ENCODE data around the gene MPRIP. TPM values are rescaled to one million over a fixed set of nuclear protein-coding genes. Genes with fewer than 3 reads are reported as not detected.

MPRIP gene
- polyA plus RNA-seq, 1 donor from 2014 or later: 47.3 TPM

- Histone ChIP-seq H3K9me2 (ENCODE audit: insufficient read depth, low read length) (no peaks in the 10 kb centered on the region), H3K9ac (ENCODE audit: low read length) (no peak overlapping the region), H2AFZ (ENCODE audit: low read depth, low read length) (no peak overlapping the region)
These were observed 16.1 kb upstream of the MPRIP start for GRCh38 chr17:17026163-17026562.

GRCh38 chr17:17027442-17028058 is 14.7 kb upstream of the MPRIP start:
- H3K4me2 ChIP-seq (ENCODE audit: low read length): no peak overlapping the region
- no peaks in the 10 kb centered on the region for H3K27me3 ChIP-seq (ENCODE audit: insufficient read depth, low read depth, low read length)
- H3K4me3 ChIP-seq (ENCODE audit: low read length): no peak overlapping the region
- no peaks in the 10 kb centered on the region for H3K36me3 ChIP-seq (ENCODE audit: insufficient read depth, low read length)
- no peaks in the 10 kb centered on the region for H4K20me1 ChIP-seq (ENCODE audit: insufficient read depth)
- H3F3A ChIP-seq (ENCODE audit: insufficient read depth, low read length, poor library complexity, severe bottlenecking): no peaks in the 10 kb centered on the region
- no peaks in the 10 kb centered on the region for H3K79me2 ChIP-seq (replicated peaks; ENCODE audit: insufficient read depth, low read length)
- H2AFZ ChIP-seq (ENCODE audit: low read depth, low read length): no peak overlapping the region
- no peak overlapping the region for H3K27ac ChIP-seq (ENCODE audit: low read length)
- no peaks in the 10 kb centered on the region for H3K9me3 ChIP-seq (ENCODE audit: low read length)
- H3K9ac ChIP-seq (ENCODE audit: low read length): no peak overlapping the region
- no peaks in the 10 kb centered on the region for H3K9me2 ChIP-seq (ENCODE audit: insufficient read depth, low read length)
- no peak for TF ChIP-seq EP300 (conservative IDR thresholded peaks at IDR 0.05; ENCODE audit: poor library complexity, severe bottlenecking)
- no peak for TF ChIP-seq SMC3 (conservative IDR thresholded peaks at IDR 0.05; ENCODE audit: poor library complexity)
- no peak for TF ChIP-seq REST (IDR thresholded peaks at IDR 0.05; ENCODE audit: borderline replicate concordance)
- no peak for TF ChIP-seq POLR2AphosphoS5 (IDR thresholded peaks at IDR 0.05)
- no peak for TF ChIP-seq RAD21 (conservative IDR thresholded peaks at IDR 0.05)
- TF ChIP-seq TAF1 (IDR thresholded peaks at IDR 0.05; ENCODE audit: low read depth): no peak
- no peak for TF ChIP-seq MXI1 (conservative IDR thresholded peaks at IDR 0.05; ENCODE audit: poor library complexity, severe bottlenecking)
- no peak for TF ChIP-seq EZH2 (IDR thresholded peaks at IDR 0.05; ENCODE audit: borderline replicate concordance, insufficient read depth, low read length, poor library complexity, severe bottlenecking)

More at GRCh38 chr17:17026163-17026562, 16.1 kb upstream of the MPRIP start:
- H3K4me3 ChIP-seq (ENCODE audit: low read length): no peak overlapping the region
- no peak overlapping the region for H3K4me2 ChIP-seq (ENCODE audit: low read length)
- no peaks in the 10 kb centered on the region for H3F3A ChIP-seq (ENCODE audit: insufficient read depth, low read length, poor library complexity, severe bottlenecking)
- H3K79me2 ChIP-seq (replicated peaks; ENCODE audit: insufficient read depth, low read length): no peaks in the 10 kb centered on the region
- H3K36me3 ChIP-seq (ENCODE audit: insufficient read depth, low read length): no peaks in the 10 kb centered on the region
- H3K9me3 ChIP-seq (ENCODE audit: low read length): no peaks in the 10 kb centered on the region
- TF ChIP-seq REST (IDR thresholded peaks at IDR 0.05; ENCODE audit: borderline replicate concordance) (no peak), TAF1 (IDR thresholded peaks at IDR 0.05; ENCODE audit: low read depth) (no peak), EP300 (conservative IDR thresholded peaks at IDR 0.05; ENCODE audit: poor library complexity, severe bottlenecking) (no peak), EZH2 (IDR thresholded peaks at IDR 0.05; ENCODE audit: borderline replicate concordance, insufficient read depth, low read length, poor library complexity, severe bottlenecking) (no peak), RAD21 (conservative IDR thresholded peaks at IDR 0.05) (no peak), SMC3 (conservative IDR thresholded peaks at IDR 0.05; ENCODE audit: poor library complexity) (no peak), POLR2AphosphoS5 (IDR thresholded peaks at IDR 0.05) (no peak), MXI1 (conservative IDR thresholded peaks at IDR 0.05; ENCODE audit: poor library complexity, severe bottlenecking) (no peak)
- TF ChIP-seq, protein P1, sequence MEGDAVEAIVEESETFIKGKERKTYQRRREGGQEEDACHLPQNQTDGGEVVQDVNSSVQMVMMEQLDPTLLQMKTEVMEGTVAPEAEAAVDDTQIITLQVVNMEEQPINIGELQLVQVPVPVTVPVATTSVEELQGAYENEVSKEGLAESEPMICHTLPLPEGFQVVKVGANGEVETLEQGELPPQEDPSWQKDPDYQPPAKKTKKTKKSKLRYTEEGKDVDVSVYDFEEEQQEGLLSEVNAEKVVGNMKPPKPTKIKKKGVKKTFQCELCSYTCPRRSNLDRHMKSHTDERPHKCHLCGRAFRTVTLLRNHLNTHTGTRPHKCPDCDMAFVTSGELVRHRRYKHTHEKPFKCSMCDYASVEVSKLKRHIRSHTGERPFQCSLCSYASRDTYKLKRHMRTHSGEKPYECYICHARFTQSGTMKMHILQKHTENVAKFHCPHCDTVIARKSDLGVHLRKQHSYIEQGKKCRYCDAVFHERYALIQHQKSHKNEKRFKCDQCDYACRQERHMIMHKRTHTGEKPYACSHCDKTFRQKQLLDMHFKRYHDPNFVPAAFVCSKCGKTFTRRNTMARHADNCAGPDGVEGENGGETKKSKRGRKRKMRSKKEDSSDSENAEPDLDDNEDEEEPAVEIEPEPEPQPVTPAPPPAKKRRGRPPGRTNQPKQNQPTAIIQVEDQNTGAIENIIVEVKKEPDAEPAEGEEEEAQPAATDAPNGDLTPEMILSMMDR (IDR thresholded peaks at IDR 0.05; ENCODE audit: poor library complexity, severe bottlenecking): no peak
- no peak overlapping the region for H3K27ac ChIP-seq (ENCODE audit: low read length)
- no peaks in the 10 kb centered on the region for H4K20me1 ChIP-seq (ENCODE audit: insufficient read depth)
- no peaks in the 10 kb centered on the region for H3K27me3 ChIP-seq (ENCODE audit: insufficient read depth, low read depth, low read length)
